DND-41 (cell line): ENCODE measurements around the gene C10orf90.

ENCODE experiments used
- CTCF ChIP-seq: IDR thresholded peaks from 2 replicates; pipeline ENCODE4 v1.5.1; 2012; ENCODE audit warnings: borderline replicate concordance, low read length, moderate library complexity, mild to moderate bottlenecking; ENCODE audit not compliant: poor library complexity, severe bottlenecking; ENCODE audit errors: extremely low read depth
- EZH2 ChIP-seq: IDR thresholded peaks from 3 replicates; pipeline ENCODE4 v1.6.1; 2012; ENCODE audit warnings: borderline replicate concordance, low read depth, mild to moderate bottlenecking, moderate library complexity, low read length, inconsistent platforms; ENCODE audit not compliant: severe bottlenecking

GRCh38 chr10:126519185-126519584 lies 151.3 kb downstream of the C10orf90 start:
- no peak for TF ChIP-seq CTCF
- TF ChIP-seq EZH2 = no peak
